Caco-2 (cell line): ENCODE data around the gene DCDC1. TPM values are rescaled to one million over a fixed set of nuclear protein-coding genes. Genes with fewer than 3 reads are reported as not detected.

Experiments
- BruUV-seq: library from RNA; stranded (reverse); fragments of 400-500 nt; replicated peaks from 2 replicates; lab custom pipeline; 2021; lab: Mats Ljungman, UMichigan
- CTCF ChIA-PET: fragments of 300-600 bp; sonication (Branson Sonifier 250); formaldehyde crosslinking; loops from one replicate; lab custom pipeline; 2022; ENCODE audit warnings: antibody characterized with exemption; lab: Charles Lee
- POLR2A ChIA-PET: fragments of 300-600 bp; sonication (Branson Sonifier 250); formaldehyde crosslinking; loops from one replicate; lab custom pipeline; 2022; ENCODE audit warnings: antibody characterized with exemption; lab: Charles Lee
- DNase-seq, 2 experiments: peaks; one replicate each; pipeline versions ENCODE4 v3.0.0 to v3.0.0-alpha.2; 2020 to 2022
- H3K27me3 ChIP-seq: replicated peaks from 2 replicates; pipeline ENCODE4 v1.6.0; 2011; ENCODE audit warnings: low read length; ENCODE audit not compliant: control insufficient read depth, insufficient read depth
- H3K36me3 ChIP-seq: 2 replicates; pipeline ENCODE4 v1.5.1; 2011; ENCODE audit warnings: low read length; ENCODE audit not compliant: control insufficient read depth, insufficient read depth
- H3K4me1 ChIP-seq: fragments of 250-450 bp; sonication (Bioruptor Pico); 2 replicates; pipeline ENCODE4 v1.5.1; 2020; ENCODE audit warnings: mild to moderate bottlenecking
- H3K4me3 ChIP-seq: 2 replicates; pipeline ENCODE4 v1.5.1; 2011; ENCODE audit warnings: low read depth, mild to moderate bottlenecking, control low read depth, low read length
- H3K9me3 ChIP-seq: fragments of 250-450 bp; sonication (Bioruptor Pico); 2 replicates; pipeline ENCODE4 v1.5.1; 2020; ENCODE audit warnings: mild to moderate bottlenecking, moderate library complexity
- H3K27ac Mint-ChIP-seq: one replicate; pipeline ENCODE4 v1.8.0; 2022; ENCODE audit warnings: mixed read lengths; ENCODE audit not compliant: unreplicated experiment
- H3K27me3 Mint-ChIP-seq: one replicate; pipeline ENCODE4 v1.8.0; 2022; ENCODE audit warnings: mixed read lengths; ENCODE audit not compliant: insufficient read depth, unreplicated experiment
- H3K36me3 Mint-ChIP-seq: one replicate; pipeline ENCODE4 v1.8.0; 2022; ENCODE audit warnings: mild to moderate bottlenecking, mixed read lengths; ENCODE audit not compliant: insufficient read depth, unreplicated experiment
- H3K4me1 Mint-ChIP-seq: one replicate; pipeline ENCODE4 v1.8.0; 2022; ENCODE audit warnings: low read depth, mixed read lengths; ENCODE audit not compliant: unreplicated experiment
- H3K4me3 Mint-ChIP-seq: one replicate; pipeline ENCODE4 v1.8.0; 2022; ENCODE audit warnings: mild to moderate bottlenecking, moderate library complexity, mixed read lengths; ENCODE audit not compliant: unreplicated experiment
- H3K9me3 Mint-ChIP-seq: one replicate; pipeline ENCODE4 v1.8.0; 2022; ENCODE audit warnings: mixed read lengths; ENCODE audit not compliant: unreplicated experiment
- CTCF ChIP-seq, 2 experiments: fragments of 200-600 bp in 1 of 2; IDR thresholded peaks; 1 replicate in 1 of 2; 2 replicates in 1 of 2; pipeline versions ENCODE4 v1.5.1 to v1.8.0; 2011 to 2022; ENCODE audit warnings: antibody characterized with exemption in 1 of 2, control low read depth in 1 of 2, inconsistent platforms in 1 of 2, low read depth in 1 of 2, low read length in 1 of 2, mild to moderate bottlenecking in 1 of 2, moderate library complexity in 1 of 2; ENCODE audit not compliant: insufficient read depth in 1 of 2, severe bottlenecking in 1 of 2, unreplicated experiment in 1 of 2
- intact Hi-C: fragments of 100-400 bp; cut with micrococcal nuclease; formaldehyde crosslinking; loops from one replicate; pipeline ENCODE4 v1.10.0; 2022; ENCODE audit not compliant: unreplicated experiment
- total RNA-seq: library from RNA; stranded (reverse); gene quantifications from 2 replicates; pipeline ENCODE4 v1.2.3, GENCODE V29; 2022

Gene DCDC1
- total RNA-seq, 1 experiment from 2014 or later = not detected

- no TSS peak for BruUV-seq
- Mint-ChIP-seq H3K4me3 (no peak overlapping the region), H3K27me3 (peaks cover 4% of the 10 kb centered on the region), H3K4me1 (no peaks in the 10 kb centered on the region), H3K36me3 (no peaks in the 10 kb centered on the region), H3K27ac (no peak overlapping the region), H3K9me3 (no peaks in the 10 kb centered on the region)
- ChIA-PET CTCF (no interaction called here), POLR2A (no interaction called here)
- no peaks in the 10 kb centered on the region for H3K9me3 ChIP-seq
- TF ChIP-seq CTCF (IDR thresholded peaks at IDR 0.05; ENCODE audit: insufficient read depth in 1 of 2, low read depth in 1 of 2, low read length in 1 of 2, severe bottlenecking in 1 of 2, unreplicated experiment in 1 of 2) = no peak
- H3K36me3 ChIP-seq = no peaks in the 10 kb centered on the region
- H3K4me3 ChIP-seq = no peak overlapping the region
- no peaks in the 10 kb centered on the region for H3K4me1 ChIP-seq
- DNase-seq = no peak
- no peaks in the 10 kb centered on the region for H3K27me3 ChIP-seq
- intact Hi-C loops = no loop called here
These were observed 155.2 kb downstream of the DCDC1 start for GRCh38 chr11:31214372-31214771.

- Mint-ChIP-seq H3K9me3 (no peaks in the 10 kb centered on the region), H3K4me1 (no peaks in the 10 kb centered on the region), H3K27me3 (no peaks in the 10 kb centered on the region), H3K36me3 (no peaks in the 10 kb centered on the region), H3K27ac (no peak overlapping the region), H3K4me3 (no peak overlapping the region)
- no TSS peak for BruUV-seq
- ChIA-PET CTCF (interaction anchor here (0.5 kb wide), 1 partner anchor 92 kb away, joined by 3 read pairs; no protein-coding TSS in a partner anchor), POLR2A (no interaction called here)
- intact Hi-C loops = no loop called here
- DNase-seq = no peak
- TF ChIP-seq CTCF (IDR thresholded peaks at IDR 0.05; ENCODE audit: insufficient read depth in 1 of 2, low read depth in 1 of 2, low read length in 1 of 2, severe bottlenecking in 1 of 2, unreplicated experiment in 1 of 2) = no peak
- H3K4me3 ChIP-seq = no peak overlapping the region
- no peaks in the 10 kb centered on the region for H3K9me3 ChIP-seq
- no peaks in the 10 kb centered on the region for H3K4me1 ChIP-seq
- no peaks in the 10 kb centered on the region for H3K36me3 ChIP-seq
- H3K27me3 ChIP-seq = no peaks in the 10 kb centered on the region
These were observed 170.2 kb downstream of the DCDC1 start for GRCh38 chr11:31199378-31199777.

- intact Hi-C loops = no loop called here
- ChIA-PET POLR2A (no interaction called here), CTCF (no interaction called here)
- peaks cover 25% of the 10 kb centered on the region for H3K9me3 Mint-ChIP-seq
- H3K4me1 ChIP-seq = no peaks in the 10 kb centered on the region
- TF ChIP-seq CTCF (IDR thresholded peaks at IDR 0.05; ENCODE audit: insufficient read depth in 1 of 2, low read depth in 1 of 2, low read length in 1 of 2, severe bottlenecking in 1 of 2, unreplicated experiment in 1 of 2) = no peak
- H3K4me3 Mint-ChIP-seq = no peak overlapping the region
- H3K4me1 Mint-ChIP-seq = no peaks in the 10 kb centered on the region
- no peak for DNase-seq
- BruUV-seq = no TSS peak
- H3K36me3 ChIP-seq = no peaks in the 10 kb centered on the region
- peaks cover 2% of the 10 kb centered on the region for H3K27me3 Mint-ChIP-seq
- no peaks in the 10 kb centered on the region for H3K36me3 Mint-ChIP-seq
- H3K9me3 ChIP-seq = no peaks in the 10 kb centered on the region
- H3K4me3 ChIP-seq = no peak overlapping the region
- H3K27ac Mint-ChIP-seq = no peak overlapping the region
- no peaks in the 10 kb centered on the region for H3K27me3 ChIP-seq
These were observed 195.4 kb downstream of the DCDC1 start for GRCh38 chr11:31173926-31174680.
